GM21528 (cell line): Measurements from ENCODE around the gene ADNP2.

Source experiments
- ATAC-seq: cut with Tn5 transposase; IDR thresholded peaks from one replicate; pipeline ENCODE4 v1.9.1; 2021; ENCODE audit warnings: mild to moderate bottlenecking, moderate library complexity; ENCODE audit not compliant: unreplicated experiment, low FRiP score

Gene ADNP2

DNA sequence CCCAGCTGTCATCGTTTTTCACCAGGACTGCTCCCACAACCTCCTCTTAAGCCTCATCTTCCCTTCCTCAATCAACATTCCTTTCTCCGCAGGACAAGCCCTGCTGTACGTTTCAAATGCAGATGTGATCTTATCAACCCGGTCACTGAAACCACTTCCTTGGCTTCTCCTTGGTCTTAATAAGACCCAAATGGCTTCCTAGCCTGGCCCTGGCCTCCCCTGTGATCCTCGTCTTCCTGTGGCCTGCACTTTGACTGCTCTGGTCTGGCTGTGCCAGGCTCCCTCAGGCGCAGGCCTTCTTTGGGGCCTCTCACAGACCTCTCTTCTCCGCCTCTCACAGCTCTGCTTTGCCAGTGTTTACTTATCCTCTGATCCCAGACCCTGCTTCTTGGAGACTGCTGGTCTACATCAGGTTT, 4.7 kb upstream of the ADNP2 start:
- ATAC-seq = no peak

DNA sequence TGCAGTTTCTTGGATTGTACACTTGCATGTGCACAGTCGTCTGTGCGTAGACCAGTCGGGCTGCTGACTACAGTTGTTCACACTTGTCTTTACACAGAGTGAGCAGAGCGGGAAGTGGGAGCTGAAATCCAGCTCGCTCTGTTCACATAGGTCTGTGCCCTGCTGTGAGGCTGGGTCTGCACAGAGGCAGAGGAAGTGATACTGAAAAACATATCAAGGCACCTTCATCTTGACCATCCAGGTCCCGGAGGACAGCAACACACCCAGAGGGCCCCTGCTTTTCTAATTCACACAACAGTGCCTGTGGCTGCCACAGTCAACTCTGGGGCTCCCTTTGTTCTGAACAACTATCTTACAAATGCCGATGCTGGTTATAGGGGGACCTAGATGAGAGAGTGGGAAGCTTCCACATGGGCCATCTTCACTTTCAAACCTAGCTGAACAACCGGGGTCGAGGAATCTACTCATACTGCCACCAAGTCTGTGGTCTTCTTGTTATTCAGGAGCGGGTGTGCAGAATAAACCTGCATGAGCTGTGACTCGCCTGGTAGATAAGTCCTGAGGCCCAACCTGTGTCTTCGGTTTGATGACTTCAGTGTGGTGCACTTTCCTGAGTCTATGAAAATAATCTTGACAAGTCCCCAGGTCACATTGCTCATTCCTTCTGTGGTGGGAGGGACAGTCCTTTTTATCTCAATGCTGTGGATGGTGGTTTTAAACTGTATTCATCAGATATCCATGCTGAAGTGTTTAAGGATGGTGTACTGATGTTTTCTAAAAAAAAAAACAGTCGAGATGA, 3.5 kb upstream of the ADNP2 start:
- ATAC-seq = peak; percentile 45

DNA sequence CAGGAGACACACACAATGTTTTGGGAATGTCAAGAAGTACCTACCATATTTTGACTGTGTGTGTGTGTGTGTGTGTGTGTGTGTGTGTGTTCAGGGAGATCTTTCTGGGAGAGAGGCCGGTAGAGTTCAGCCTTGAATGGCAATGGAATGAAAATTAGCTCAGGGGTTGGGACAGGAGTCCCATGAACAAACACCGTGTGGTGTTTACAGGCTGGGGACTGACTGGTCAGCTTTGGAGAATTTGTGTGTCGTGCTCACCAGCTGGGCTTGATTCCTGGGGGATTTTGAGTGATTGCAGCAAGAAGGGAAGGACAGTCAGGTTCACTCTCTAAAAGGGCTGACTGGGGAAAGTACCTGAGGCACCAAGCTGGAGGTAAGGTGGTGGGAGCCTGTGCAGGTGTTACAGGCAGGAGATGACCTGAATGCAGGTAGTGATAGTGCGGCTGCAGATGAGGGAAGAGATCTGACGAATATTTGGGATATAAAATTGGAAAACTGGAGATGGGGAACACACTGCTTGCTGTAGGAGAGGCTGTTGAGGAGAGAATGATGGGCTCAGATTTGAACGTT, 2.5 kb upstream of the ADNP2 start:
- ATAC-seq = no peak

DNA sequence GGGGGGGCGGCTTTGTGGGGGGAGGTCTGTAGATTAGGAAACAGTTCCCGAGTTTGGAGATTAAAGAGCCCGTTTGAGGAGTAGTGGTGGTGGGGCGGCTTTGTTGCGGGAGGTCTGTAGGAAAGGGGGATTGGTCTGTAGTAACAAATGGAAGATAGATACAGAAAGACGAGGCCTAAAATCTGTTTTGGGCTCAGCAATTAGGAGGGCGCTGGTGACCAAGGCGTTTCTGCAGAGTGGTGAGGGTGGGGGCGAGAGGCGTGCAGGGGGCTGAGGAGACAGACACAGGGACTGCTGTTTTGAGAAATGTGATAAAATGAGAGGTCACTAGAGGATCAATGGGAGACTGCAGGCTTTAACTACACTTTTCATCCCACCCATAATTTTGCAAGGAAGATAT, 1.6 kb upstream of the ADNP2 start:
- no peak for ATAC-seq

DNA sequence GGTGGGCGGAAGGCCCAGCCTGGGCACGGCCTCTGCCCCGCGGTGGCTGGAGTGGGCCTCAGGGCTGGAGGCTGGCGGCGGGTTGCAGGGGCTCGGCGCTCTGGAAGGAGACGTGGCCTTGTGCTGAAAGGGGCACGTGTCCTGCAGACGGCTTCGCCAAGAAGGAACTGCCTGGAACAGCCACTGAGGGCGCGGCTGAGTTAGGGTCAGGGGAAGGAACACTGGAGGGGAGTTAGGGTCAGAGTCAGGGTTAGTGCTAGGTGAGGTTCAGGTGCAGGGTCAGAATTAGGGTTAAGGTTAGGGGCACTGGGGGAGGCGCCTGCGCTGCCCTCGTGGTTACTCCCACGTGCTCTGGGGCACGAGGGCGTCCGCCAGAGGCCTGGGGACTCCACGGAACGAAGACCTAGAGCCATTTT, 933 bp upstream of the ADNP2 start:
- no peak for ATAC-seq

DNA sequence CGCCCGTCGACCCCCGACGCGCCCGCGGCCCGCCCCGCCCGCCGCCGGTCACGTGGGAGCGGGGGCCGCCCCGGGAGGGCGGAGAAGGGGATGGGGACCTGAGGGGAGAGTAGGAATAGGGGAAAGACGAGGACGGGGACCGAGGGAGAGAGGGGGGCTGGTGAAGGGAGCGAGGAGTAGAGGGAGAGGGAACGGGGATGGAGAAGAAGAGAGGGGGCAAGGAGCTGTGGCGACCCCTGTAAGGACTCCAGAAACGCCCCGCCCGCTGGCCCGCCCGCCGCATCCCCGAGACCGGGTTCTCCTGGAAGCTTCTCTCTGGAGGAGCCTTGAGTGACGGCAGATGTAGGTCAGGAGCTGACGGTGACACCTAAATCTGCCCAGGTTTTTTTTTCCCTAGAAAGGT, 615 bp downstream of the ADNP2 start:
- ATAC-seq = peak; percentile 25

DNA sequence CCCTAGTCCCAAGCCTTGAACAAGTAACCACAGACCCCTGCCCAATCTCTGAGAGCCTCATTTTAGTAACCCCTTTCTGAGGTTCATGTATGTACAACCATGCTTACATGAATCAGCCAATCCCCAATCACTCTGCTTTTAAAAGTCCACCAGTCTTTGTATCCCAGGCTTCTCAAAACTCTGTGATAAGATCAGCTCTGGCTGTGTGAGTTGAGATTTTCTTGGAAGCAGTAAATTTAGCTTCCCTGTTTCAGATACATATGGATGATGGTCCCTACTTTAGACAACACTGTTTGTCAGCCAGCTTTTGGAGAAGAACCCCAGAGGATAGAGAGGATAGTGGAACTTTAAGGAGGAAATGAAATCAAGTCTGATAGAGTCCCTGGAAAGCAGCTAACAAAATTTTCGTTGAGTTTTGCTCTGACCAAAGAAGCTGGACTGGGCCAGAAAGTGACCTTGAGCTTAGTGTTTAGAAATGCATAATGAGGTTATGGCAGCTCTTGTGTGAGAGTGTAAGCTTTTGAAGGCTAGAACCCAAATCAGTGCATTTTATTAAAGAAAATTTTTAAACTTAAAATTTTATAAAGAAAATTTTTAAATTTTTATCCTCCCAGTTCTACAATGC, 3.7 kb downstream of the ADNP2 start:
- ATAC-seq = no peak

DNA sequence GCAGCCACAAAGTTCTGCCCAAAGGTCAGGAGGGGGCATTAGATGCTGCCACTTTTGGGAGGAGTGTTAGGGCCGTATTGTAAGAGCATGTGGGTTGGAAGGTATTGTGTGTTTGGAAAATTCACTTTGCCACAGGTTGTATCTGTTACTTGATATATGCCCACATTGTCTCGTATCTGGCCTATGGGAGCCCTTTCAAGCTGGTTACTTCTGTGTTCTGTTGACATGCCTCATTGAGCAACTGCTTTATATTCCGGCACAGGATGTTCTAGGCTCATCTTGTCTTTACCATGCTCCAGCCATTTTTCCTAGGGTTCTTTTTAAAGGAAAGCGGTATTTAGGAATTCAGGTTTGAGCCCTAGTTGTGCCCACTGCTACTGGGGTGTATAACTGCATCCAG, 6.0 kb downstream of the ADNP2 start:
- ATAC-seq = no peak

DNA sequence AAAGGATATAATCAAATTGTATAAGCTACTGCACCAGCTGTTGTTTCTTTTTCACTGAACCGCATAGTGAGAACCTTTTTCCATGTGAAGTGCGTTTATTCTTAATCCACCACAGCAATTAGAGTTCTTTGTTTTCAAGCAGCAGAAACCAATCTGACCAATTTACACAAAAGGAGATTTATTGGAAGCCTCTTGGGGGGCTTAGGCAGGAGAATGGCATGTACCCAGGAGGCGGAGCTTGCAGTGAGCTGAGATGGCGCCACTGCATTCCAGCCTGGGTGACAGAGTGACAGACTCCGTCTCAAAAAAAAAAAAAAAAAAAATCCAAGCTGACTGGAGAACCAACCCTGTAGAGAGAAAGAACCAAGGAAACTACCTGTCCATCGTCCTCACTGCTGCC, 10.0 kb downstream of the ADNP2 start:
- no peak for ATAC-seq

DNA sequence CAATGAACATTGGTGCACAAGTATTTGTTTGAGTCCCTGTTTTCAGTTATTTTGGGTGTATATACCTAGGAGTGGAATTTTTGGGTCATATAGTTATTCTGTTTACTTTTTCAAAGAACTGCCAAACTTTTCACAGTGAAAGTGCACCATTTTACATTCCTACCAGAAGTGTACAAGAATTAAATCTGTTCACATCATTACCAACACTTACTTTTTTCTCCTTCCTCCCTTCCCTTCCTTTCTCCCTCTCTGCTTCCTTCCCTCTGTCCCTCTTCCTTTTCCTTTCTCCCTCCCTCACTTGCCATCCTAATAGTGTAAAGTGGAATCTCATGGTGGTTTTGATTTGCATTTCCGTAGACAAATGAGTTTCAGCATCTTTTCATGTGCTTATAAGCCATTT, 11.9 kb downstream of the ADNP2 start:
- no peak for ATAC-seq

DNA sequence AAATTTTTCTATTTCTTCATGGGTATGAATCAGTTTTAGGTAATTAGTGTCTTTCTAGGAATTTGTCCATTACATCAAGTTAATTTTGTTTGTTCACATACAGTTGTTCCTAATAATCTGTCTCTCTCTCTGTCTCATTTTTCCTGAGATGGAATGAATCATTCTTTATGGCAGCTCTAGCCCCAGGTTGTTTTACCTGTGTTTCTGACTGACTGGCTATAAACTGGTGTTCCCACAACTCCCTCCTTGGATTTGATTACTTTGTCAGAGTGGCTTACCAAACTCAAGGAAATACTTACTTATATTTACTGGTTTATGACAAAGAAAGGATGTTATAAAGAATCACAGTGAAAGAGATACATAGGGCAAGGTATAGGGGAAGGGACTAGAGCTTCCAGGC, 15.1 kb downstream of the ADNP2 start:
- ATAC-seq = no peak

DNA sequence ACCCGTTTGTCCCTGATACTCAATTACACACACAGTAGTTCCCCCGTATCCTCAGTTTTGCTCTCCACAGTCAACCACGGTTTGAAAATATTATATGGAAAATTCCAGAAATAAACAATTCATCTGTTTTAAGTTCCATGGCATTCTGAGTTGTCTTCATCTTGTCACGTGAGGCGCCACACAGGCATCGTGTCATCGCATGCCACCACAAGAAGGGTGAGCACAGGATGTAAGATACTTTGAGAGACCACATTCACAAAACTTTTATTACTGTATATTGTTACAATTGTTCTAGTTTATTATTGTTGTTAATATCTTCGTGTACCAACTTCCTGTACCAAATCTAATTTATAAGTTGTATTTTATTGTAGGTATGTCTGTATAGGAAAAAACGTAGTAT, 17.7 kb downstream of the ADNP2 start:
- ATAC-seq = no peak

DNA sequence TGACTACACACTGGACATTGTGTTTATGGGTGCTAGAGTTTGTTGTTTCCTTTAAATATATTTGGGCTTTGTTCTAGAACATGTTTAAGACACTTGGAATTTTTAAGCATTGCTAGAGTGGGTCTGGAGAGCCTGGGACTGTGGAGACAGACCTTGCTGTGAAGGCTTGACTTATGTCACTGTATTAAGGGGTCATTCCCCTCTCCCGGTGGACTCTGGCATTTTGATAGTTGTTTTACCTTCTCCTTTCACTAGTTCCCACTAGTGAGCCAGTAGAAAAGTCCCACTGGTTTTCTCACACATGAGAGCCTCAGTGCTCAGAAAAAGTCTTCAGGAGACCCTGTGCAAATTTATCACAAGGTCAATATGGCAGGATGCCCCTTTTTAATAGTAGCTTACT, 18.6 kb downstream of the ADNP2 start:
- no peak for ATAC-seq

DNA sequence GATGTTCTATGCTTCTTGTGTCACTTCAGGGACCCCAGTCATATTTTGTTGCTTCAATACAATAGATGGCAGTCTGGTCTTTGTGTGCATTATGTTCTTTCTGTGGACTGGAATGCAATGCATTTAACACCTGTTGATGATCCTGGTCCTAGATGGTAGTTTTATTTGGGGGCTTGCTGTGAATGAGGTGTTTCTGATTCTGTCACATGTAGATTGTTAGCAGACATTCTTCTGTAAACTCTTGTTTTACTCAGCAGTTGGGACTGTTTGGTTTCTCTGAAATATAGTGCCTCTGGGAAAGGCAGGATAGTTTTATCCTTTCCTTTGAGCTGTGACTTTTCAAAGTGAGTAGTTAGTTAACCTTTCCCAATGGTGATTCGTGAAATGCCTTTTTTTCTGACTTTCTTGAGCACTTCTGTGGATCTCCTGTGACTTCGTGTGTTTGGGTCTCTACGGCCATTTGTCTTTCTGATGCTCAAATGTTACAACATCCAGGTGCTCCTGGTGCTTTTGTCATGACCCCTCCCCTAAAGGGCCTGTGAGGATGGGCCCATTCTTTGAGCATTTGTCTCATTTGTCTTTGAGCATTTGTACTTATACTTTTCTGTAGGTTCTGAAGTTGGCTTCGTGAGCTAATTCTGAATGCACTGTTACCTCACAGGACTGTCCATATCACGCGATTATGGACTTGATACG, 20.8 kb downstream of the ADNP2 start:
- ATAC-seq = no peak

DNA sequence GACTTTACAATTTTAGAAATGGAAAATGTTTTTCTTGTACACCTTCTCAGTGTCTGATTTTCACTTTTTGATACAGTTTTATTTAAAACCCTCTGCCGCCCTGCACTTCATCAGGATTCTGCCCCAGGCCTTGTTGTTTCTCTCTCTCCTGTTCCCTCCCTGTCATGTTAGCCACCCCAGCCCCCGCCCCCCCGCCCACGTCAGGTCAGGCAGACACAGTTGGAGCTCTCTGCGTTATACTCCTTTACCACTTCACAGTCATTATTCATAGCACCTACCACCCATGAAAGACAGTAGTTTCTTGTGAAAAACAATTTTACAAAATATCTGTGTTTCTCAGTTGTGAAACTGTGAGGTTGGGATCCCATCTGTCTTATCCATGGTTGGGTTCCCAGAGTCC, 21.5 kb downstream of the ADNP2 start:
- ATAC-seq = no peak

DNA sequence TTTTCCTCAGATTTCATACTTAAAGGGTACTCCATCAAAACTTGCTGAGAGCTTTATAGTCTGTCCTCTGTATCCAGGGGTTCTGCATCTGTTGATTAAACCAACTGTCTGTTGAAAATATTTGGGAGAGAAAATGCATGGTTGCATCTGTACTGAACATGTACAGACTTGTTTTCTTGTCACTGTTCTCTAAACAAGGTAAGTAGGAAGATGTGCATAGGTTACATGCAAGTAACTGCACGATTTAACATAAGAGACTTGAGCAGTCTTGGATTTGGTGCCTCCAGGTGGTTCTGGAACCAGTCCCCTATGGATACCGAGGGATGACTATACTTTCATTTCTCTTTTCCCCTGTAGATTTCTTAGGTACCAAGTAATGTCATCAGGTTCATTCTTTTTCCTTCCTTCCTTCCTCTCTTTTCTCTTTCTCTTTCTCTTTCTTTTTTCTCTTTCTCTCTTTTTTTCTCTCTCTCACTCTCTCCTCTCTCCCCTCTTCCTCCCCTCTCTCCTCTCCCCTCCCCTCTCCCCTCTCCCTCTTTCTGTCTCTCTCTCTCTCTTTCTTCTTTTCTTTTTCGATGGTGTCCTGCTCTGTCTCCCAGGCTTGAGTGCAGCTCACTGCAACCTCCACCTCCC, 23.2 kb downstream of the ADNP2 start:
- no peak for ATAC-seq

DNA sequence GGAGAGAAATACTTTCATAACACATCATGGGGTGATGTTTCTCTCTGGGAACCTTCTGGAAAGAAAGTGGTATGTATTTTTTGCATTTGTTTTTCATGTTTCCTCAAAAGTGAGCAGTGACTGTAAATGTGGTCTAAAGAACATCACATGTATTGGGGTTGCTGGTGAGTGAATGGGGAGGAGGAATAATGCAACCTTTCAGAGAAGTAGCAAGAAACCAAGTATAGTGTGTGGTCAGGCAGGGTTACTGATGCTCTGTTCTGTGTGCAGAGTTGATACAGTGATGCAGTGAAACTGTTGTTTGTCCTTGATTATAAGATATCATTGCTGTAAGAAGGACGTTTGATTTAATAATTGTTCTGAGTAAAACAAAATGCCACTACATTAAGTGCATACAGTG, 24.1 kb downstream of the ADNP2 start:
- ATAC-seq = no peak

DNA sequence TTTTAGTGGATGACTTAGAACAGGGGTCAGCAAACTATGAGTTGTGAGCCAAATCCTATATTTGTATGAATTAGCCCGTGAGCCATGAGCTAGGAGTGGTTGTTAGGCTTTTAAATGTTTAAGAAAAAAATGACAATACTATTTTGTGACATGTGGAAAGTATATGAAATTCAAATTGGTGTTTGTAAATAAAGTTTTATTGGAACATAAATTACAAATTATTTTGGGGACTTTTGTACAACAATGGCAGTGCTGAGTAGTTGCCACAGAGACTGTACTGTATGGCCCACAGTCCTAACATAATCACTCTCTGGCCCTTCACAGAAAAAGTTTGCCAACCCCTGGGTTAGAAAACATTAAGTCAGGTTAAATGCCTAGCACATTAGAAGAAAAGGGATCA, 26.1 kb downstream of the ADNP2 start:
- no peak for ATAC-seq

DNA sequence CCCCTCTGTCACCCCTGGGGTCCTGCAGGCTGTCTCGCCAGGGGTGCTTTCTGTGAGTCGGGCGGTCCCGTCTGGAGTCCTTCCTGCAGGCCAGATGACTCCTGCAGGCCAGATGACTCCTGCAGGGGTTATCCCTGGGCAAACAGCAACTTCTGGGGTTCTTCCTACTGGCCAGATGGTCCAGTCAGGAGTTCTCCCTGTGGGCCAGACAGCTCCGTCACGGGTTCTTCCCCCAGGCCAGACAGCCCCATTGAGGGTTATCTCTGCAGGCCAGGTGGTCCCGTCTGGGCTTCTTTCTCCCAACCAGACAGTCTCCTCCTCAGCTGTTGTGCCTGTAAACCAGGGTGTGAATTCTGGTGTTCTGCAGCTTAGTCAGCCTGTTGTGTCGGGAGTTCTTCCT, 27.6 kb downstream of the ADNP2 start:
- no peak for ATAC-seq

DNA sequence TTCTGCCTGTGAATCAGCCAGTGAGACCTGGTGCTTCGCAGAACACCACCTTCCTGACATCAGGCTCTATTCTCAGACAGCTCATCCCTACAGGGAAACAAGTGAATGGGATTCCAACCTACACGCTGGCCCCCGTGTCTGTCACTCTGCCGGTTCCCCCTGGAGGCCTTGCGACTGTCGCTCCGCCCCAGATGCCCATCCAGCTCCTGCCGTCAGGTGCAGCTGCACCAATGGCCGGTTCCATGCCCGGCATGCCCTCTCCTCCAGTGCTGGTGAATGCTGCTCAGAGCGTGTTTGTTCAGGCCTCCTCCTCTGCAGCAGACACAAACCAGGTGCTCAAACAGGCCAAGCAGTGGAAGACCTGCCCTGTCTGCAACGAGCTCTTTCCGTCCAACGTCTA, 28.1 kb downstream of the ADNP2 start:
- ATAC-seq = no peak

DNA sequence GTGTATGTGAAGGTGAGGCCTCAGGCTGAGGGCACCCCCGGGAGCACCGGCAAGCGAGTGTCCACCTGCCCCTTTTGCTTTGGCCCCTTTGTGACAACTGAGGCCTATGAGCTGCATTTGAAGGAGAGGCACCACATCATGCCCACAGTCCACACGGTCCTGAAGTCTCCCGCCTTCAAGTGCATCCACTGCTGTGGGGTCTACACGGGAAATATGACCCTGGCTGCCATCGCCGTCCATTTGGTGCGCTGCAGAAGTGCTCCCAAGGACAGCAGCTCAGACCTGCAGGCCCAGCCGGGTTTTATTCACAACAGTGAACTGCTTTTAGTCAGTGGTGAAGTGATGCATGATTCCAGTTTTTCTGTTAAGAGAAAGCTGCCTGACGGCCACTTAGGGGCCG, 28.9 kb downstream of the ADNP2 start:
- ATAC-seq = no peak
